CD1c-positive myeloid dendritic cell (primary cell): ENCODE results near the gene NHERF2.

Experiments used
- DNase-seq: peaks from one replicate; pipeline ENCODE4 v3.0.0-alpha.2; 2016; ENCODE audit errors: extremely low spot score

Gene NHERF2

DNA sequence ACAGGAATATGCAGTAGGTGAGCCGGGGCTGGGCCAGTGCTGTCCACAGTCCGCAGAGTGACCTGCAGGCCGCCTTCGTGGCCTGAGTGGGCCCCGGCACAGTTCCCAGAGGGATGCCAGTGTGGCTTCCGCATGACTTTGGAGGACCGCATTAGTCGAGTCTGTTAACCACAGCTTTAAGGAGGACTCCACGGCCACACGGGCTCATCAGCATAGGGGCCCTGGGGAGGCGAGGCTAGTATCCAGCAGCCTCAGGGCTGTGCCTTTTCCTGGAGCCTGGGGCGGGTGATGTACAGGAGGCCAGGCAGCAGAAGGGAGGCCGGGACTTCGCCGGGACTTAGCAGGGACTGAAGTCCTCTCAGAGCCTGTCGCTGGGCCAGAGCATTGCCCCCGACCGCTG, 34.3 kb downstream of the NHERF2 start:
- DNase-seq = no peak

DNA sequence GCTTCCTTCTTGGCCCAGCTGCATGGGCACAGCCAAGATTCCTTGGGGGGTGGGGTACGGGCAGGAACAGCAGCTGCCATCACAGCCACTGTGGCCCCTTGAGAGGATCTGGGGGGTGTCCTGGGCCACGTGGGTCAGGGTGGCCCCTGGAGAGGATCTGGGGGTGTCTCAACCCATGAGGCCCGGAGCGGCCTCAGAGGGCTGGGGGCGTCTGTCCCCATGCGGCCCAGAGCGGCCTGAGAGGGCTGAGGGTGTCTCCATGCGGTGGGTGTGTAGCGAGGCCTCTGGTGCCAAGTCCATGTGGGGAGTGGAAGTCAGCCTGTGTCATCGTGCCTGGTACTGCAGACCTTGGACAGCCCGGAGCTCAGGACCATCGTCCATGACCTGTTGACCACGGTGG, 34.8 kb downstream of the NHERF2 start:
- DNase-seq = no peak

DNA sequence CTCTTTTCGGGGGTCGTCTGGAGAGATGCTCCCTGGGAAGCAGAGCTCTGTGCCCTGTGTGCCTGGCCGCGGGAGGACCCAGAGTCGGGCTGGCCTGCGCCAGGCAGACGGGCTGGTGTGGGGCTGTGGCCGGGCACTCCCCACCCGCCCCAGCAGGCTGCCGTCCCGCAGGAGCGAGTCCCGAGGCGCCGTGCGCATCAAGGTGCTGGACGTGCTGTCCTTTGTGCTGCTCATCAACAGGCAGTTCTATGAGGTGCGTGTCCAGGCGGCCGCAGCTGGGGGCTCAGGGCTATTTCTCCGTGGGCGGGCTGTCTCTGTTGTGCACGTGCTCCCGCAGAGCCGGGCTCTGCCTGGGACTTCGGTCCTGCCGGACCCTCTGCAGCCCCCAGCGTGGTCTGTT, 36.1 kb downstream of the NHERF2 start:
- DNase-seq = no peak

DNA sequence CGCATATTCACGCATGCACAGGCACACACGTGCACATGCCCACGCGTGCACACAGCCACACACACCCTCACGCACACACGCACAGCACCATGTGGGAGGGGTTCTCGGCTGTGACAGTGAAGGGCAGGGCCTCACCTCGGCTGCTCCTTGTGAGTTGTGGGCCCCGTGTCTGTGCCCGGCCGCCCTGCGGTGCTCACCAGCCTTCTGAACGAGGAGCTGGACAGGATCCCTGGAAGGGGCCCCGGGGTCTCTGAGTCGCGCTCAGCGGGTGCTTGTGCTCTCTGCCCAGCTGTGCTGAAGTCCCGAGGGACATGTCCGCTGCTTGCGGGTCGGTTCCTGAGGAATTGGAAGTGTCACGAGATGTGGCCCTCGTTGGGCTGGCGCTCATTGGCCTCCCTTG, 37.2 kb downstream of the NHERF2 start:
- no peak for DNase-seq

GRCh38 chr16:2064368-2064945, 37.8 kb downstream of the NHERF2 start:
- DNase-seq = no peak

DNA sequence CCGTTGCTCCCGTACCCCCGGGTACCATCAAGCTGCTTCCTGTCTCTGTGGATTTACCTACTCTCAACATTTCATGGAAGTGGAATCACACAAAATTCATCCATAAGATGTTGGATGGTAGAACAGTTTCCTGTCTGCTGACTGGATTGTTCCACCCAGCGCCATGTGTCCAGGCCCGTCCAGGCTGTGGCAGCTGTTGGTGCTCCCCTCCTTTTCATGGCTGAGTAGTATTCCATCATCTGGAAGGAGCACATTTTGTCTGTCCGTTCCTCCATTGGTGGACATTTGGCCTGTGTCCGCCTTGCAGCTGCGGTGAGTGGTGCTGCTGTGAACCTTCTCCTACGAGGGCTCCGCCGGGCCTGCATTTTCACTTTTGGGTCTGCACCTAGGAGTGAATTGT, 39.4 kb downstream of the NHERF2 start:
- DNase-seq = no peak

GRCh38 chr16:2070576-2071453, 44.1 kb downstream of the NHERF2 start:
- no peak for DNase-seq

- no peak for DNase-seq
Observed at GRCh38 chr16:2071454-2072202, 44.9 kb downstream of the NHERF2 start.

GRCh38 chr16:2072926-2073325, 46.2 kb downstream of the NHERF2 start:
- no peak for DNase-seq

GRCh38 chr16:2074071-2074470, 47.4 kb downstream of the NHERF2 start:
- DNase-seq = no peak

DNA sequence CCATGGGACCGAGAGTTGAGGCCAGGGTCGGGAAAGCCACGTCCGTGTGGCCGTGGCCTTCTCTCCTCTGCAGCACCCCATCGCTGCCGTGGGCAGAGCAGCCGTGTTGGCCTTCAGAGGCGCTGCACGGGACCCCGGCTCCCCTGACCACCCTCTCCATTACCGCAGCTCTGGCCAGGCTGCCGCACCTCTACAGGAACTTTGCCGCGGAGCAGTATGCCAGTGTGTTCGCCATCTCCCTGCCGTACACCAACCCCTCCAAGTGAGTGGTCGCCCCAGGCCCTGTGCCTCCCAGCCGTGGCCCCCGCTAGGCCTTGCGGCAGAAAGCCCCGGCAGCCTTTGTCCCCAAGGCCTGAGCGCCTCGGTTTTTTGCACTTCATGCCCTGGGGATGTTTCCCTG, 48.9 kb downstream of the NHERF2 start:
- DNase-seq = no peak

DNA sequence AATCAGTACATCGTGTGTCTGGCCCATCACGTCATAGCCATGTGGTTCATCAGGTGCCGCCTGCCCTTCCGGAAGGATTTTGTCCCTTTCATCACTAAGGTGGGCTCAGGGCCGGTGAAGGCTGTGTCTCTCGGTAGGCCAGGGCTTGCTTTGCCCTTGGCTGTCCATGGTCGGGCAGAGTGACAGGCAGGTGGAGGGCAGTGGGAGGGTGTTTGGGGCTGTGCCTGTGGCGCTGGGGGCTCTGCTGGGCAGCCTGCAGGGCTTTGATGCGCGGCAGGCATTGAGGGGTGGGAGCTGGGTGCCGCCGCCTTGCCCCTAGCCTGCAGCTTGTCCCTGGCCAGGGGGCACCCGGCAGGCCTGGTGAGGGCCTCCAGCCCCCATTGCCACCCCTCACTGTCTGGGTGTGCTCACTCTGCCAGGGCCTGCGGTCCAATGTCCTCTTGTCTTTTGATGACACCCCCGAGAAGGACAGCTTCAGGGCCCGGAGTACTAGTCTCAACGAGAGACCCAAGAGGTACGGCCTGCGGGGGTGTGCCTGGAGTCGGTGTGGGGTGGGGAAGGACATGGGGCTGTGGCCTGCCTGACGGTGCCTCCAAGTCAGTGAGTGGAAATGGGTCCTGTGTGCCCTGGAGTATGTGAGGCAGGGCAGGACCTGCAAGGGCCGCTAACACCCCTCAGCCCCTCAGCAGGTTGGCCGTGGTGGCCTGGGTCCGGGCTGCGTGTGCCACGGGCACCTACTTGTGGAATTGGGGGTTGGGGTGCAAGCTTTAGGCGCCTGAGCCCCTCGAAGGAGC, 49.6 kb downstream of the NHERF2 start:
- DNase-seq = no peak

- DNase-seq = no peak
Observed at GRCh38 chr16:2077016-2077415, 50.3 kb downstream of the NHERF2 start.

DNA sequence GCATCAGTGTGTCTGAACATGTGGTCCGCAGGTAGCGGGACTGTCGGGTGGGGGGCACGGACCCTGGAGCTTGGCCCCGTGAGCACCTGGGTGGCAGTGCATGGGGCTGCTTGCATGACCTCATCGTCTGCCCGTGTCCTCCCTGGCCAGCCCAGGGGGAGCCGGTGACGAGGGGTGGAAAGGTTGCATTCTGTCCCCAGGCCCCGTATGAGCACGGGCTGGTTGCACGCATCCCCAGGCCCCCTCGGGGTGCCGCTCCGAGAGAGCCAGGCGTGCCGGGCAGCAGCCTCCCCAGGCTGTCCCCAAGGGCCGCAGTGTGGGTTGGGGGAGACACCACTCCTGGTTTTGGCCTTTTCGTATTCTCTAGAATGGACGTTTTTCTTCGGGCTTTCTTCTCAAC, 51.0 kb downstream of the NHERF2 start:
- DNase-seq = no peak

GRCh38 chr16:2078096-2078495, 51.4 kb downstream of the NHERF2 start:
- DNase-seq = no peak

DNA sequence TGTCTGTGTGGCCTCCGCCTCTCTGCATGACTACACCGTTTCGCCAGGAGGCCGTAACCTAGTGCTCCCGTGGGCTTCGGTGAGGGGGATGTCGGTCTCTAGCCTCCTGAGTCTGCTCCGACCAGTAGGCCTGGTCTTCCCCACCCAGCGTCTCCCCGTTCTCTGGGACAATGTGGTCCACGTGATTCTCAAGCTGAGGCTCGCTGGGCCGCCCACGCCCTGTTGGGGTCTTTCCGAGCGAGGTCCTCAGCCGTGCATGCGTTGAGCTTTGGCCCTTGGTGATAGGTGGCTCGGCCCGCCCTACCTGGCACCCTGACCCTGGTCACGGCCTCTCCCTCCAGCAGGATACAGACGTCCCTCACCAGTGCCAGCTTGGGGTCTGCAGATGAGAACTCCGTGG, 52.0 kb downstream of the NHERF2 start:
- DNase-seq = no peak

DNA sequence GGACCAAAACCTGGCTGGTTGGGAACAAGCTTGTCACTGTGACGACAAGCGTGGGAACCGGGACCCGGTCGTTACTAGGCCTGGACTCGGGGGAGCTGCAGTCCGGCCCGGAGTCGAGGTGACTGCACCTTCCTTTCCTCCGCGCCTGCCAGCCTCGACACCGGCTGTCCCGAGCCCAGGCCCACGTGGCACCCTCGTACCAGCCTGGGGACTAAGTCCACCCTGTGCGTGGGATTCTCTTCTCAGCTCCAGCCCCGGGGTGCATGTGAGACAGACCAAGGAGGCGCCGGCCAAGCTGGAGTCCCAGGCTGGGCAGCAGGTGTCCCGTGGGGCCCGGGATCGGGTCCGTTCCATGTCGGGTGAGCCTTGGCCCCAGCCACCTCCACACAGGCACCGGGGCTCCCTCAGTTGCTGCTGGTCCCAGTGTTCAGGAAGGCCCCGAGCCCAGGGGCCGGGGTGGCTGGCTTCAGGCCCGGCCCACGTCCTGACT, 52.7 kb downstream of the NHERF2 start:
- DNase-seq = no peak

- DNase-seq = no peak
Observed at GRCh38 chr16:2079991-2080390, 53.3 kb downstream of the NHERF2 start.

DNA sequence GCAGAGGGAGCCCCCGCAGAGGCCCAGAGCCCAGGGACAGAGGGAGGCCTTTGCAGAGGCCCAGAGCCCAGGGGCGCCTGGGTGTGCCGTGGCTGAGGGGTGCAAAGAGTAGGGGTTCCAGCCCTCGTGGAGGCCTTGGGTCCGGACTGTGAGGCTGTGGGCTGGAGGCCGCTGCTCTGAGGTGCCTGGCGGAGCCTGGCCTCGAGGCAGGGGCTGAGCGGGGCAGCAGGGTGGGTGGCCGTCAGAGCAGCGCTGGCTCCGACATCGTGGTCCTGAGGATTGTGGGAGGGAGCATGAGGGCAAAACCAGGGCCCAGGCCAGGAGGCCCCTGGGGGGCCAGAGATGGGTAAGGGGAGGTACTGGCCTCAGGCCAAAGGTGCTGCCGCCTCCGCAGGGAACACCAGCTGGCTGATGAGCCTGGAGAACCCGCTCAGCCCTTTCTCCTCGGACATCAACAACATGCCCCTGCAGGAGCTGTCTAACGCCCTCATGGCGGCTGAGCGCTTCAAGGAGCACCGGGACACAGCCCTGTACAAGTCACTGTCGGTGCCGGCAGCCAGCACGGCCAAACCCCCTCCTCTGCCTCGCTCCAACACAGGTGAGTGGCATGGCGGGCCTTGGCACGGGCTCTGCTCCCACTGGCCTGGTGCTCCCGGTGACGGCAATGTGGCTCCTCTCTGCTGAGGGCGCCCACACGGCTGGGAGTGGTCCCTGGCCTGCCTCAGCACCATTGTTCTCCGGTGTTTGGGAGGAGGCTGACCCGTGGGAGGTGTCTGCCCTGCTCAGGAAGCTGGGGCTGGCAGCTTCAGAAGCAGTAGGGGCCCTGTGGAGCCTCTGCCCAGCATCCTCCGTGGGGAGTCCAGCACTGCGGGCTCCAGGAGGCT, 54.7 kb downstream of the NHERF2 start:
- no peak for DNase-seq

DNA sequence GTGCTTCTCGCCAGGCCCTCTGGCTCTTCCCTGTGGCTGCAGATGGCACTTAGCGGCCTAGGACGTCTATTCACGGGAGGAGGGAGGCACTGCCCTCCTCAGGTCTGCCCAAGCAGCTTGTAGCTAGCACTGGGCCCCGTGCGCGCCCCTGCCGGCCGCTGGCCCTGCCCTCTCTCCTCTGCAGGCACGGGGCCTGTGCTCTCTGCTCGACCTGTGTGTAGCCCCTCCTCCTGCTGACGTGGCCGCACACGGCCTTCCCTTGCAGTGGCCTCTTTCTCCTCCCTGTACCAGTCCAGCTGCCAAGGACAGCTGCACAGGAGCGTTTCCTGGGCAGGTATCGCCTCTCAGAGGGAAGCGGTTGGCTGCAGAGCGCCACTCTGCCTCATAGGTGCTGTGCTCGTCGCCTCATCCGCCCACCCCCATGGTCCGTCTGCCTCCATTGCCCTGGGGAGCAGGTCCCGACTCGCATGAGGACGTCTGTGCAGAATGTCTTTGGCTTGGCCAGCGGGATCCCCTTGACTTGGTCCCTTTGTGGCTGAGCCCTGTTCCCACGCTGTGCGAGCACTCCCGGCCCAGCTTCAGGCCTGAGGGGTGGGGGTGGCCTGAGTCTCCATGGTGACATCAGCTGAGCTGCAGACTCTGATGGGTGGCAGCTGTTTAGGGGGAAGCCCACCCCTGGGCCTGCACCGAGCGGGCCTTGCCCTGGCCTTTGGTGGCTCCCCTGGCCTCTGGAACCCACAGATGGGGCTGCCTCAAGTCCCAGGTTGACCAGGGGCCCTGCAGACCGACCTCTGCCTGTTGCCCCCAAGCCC, 55.7 kb downstream of the NHERF2 start:
- no peak for DNase-seq
